ENCODE measurements around the gene RAPGEF1.

GRCh38 chr9:131745610-131746009, 5.7 kb upstream of the RAPGEF1 start:
- TF ChIP-seq CTCF (IDR thresholded peaks at IDR 0.05; ENCODE audit: poor library complexity, severe bottlenecking) (no peak), POLR2AphosphoS5 (IDR thresholded peaks at IDR 0.05) (no peak), TAF1 (IDR thresholded peaks at IDR 0.05; ENCODE audit: low read depth) (no peak)
